Measurements from ENCODE around the gene AIPL1.

Gene AIPL1

DNA sequence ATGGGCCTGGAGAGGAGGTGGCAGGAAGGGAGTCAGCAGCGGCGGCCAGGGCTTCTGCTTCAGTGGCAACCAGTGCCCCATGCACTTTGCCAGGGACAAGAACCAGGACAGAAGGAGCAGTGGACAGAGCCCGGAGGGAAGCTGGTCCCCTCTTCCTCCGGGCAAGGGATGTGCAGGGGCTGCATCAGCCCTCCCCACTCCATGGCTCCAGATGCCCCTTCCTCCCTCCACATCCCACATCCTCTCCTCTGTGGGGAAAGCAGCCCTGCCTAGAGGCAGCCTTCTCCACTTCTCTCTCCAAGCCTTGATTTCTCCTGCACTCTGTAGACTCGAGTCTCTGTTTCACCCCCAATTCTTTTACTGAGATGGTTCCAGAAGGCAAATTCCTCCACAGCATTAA, 50.4 kb downstream of the AIPL1 start:
- TF ChIP-seq, protein P1, sequence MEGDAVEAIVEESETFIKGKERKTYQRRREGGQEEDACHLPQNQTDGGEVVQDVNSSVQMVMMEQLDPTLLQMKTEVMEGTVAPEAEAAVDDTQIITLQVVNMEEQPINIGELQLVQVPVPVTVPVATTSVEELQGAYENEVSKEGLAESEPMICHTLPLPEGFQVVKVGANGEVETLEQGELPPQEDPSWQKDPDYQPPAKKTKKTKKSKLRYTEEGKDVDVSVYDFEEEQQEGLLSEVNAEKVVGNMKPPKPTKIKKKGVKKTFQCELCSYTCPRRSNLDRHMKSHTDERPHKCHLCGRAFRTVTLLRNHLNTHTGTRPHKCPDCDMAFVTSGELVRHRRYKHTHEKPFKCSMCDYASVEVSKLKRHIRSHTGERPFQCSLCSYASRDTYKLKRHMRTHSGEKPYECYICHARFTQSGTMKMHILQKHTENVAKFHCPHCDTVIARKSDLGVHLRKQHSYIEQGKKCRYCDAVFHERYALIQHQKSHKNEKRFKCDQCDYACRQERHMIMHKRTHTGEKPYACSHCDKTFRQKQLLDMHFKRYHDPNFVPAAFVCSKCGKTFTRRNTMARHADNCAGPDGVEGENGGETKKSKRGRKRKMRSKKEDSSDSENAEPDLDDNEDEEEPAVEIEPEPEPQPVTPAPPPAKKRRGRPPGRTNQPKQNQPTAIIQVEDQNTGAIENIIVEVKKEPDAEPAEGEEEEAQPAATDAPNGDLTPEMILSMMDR (IDR thresholded peaks at IDR 0.05; ENCODE audit: low read depth, low read length, missing control alignments) = no peak
- no peak overlapping the region for H3K4me3 ChIP-seq (ENCODE audit: low read depth, low read length)
- DNase-seq (ENCODE audit: low read depth) = no peak

DNA sequence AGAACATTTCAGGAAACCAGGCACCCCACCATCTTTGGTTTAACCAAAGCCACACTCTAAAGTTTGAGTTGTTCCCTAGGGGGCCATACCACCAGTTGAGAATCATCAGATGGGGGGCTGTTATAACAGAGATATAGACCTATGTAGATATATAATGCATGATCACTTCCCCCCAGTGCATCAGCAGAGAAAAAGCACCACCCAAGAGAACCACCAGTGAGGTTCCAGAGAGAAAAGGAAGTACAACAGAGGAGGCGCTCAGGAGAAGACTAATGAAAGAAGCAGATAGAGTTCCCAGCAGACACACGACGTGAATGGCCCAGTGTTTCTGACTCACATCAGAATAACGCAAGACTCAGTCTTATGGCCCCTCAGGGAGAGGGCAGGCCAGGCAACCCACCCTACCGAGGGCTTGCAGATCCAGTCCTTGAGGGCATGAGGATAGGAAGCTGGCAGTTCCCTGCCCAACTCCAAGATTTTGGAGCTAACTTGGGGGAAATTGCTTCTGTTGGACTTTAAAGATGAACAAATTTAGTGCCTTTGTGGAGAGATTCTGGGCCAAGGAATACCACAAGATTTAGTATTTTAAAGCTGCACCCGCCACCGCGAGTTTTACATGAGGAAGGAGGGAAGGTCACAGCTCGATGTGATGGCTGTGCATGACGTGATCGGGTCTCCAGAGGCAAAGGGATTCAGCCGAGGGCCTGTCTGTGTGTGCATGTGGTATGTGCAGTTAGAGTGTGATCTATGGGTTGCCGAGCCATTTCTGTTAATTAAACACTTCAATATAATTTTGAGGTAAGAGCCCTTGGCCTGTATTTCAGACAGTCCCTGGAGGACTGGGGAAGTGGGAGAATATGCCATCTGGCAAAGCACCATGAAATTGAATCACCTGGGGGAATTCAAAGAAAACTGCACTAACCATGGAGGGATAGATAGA, 53.1 kb downstream of the AIPL1 start:
- H3K4me3 ChIP-seq (ENCODE audit: low read depth, low read length) = no peak overlapping the region
- TF ChIP-seq, protein P1 (IDR thresholded peaks at IDR 0.05; ENCODE audit: low read depth, low read length, missing control alignments) = no peak
- no peak for DNase-seq (ENCODE audit: low read depth)

DNA sequence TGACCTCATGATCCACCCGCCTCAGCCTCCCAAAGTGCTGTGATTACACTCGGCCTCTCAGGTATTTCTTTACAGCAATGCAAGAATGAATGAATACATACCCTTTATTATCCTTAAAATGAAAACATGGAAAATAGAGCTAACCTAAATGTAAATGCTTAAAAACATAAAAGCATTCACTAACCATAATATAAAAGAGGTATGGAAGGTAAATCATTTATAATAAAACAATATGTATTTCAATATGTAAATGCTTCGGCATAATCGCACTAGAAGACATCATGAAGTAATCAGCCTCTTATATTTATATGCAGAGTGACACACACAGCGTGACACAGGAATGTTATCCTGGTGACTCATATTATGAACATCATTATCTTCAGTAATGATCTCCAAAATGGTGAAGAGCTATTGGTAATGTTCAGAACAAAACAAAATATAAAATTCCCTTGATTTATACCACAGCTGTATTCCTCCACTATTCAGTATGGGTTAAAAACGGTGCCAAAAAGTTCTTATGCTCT, 53.9 kb downstream of the AIPL1 start:
- TF ChIP-seq, protein P1 (IDR thresholded peaks at IDR 0.05; ENCODE audit: low read depth, low read length, missing control alignments) = no peak

GRCh38 chr17:6377906-6378305, 57.0 kb downstream of the AIPL1 start:
- TF ChIP-seq, protein P1 (IDR thresholded peaks at IDR 0.05; ENCODE audit: low read depth, low read length, missing control alignments) = no peak
- no peak overlapping the region for H3K4me3 ChIP-seq (ENCODE audit: low read depth, low read length)
- DNase-seq (ENCODE audit: low read depth) = no peak

More for the DNA sequence above, 53.9 kb downstream of the AIPL1 start:
- H3K4me3 ChIP-seq (ENCODE audit: low read depth, low read length) = no peak overlapping the region
- no peak for DNase-seq (ENCODE audit: low read depth)

- TF ChIP-seq, protein P1 (IDR thresholded peaks at IDR 0.05; ENCODE audit: low read depth, low read length, missing control alignments) = no peak
- H3K4me3 ChIP-seq (ENCODE audit: low read depth, low read length) = no peak overlapping the region
- DNase-seq (ENCODE audit: low read depth) = no peak
These were observed 58.0 kb downstream of the AIPL1 start for GRCh38 chr17:6376931-6377361.

DNA sequence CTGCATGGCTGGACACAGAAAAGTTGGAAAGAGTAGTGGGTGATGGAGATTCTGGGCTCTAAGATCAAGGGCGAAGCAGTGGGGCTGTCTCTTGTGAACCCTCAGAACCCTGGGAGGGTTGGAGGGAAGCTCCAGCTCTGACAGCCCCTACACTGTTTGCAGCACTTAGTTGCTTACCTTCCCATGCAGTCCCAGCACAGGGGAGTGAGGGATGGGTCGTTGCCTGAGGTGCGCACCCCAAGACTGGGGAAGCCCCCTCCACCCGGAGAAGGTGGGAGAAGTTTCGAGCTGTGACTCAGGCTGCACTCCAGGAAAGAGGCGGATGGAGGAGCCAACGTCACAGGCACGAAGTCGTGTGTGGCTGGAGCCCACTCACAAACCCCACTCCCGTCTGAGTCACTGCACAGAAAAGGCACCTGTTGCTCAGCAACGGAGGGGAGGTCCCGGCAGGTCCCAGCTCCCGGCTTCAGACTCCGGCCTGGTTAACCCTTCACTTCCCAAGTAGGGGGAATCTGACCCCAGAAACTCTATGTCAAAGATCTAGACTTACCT, 60.1 kb downstream of the AIPL1 start:
- no peak overlapping the region for H3K4me3 ChIP-seq (ENCODE audit: low read depth, low read length)
- DNase-seq (ENCODE audit: low read depth) = no peak
- TF ChIP-seq, protein P1 (IDR thresholded peaks at IDR 0.05; ENCODE audit: low read depth, low read length, missing control alignments) = no peak
